HG02981 (cell line): Measurements from ENCODE around the gene ITGB3.

ENCODE experiments used
- ATAC-seq: cut with Tn5 transposase; IDR thresholded peaks from one replicate; pipeline ENCODE4 v1.9.1; 2021; ENCODE audit warnings: mild to moderate bottlenecking, moderate library complexity; ENCODE audit not compliant: unreplicated experiment

ITGB3 gene

DNA sequence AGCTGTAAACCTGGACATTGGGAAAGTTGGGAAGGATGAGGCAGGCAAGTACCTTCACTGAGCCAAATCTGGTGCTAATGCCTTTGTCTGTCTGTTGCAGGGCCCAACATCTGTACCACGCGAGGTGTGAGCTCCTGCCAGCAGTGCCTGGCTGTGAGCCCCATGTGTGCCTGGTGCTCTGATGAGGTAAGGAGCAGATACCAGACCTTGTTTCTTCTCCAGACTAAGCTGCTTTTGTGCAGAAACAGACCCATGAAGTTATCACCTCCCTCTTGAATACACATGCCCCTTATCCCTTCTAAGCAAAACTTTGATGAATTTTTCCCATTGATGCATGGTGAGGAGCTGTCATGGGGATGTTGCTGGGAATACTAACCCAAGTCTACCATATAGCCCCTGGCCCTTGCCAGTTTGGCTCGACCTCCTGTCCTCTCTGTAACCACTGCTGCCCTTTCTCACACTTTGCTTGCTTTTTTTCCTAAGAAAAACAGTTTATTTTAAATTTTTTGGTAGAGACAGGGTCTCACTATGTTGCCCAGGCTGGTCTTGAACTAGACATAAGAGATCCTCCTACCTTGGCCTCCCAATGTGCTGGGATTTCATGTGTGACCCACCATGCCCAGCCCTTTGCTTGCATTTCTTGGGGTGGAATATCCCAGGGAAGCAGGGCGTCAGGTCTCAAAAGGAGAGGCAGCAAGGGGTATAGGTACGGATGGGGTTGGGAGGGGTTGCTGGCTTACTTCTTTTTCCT is 20.9 kb downstream of the ITGB3 start:
- ATAC-seq: no peak

DNA sequence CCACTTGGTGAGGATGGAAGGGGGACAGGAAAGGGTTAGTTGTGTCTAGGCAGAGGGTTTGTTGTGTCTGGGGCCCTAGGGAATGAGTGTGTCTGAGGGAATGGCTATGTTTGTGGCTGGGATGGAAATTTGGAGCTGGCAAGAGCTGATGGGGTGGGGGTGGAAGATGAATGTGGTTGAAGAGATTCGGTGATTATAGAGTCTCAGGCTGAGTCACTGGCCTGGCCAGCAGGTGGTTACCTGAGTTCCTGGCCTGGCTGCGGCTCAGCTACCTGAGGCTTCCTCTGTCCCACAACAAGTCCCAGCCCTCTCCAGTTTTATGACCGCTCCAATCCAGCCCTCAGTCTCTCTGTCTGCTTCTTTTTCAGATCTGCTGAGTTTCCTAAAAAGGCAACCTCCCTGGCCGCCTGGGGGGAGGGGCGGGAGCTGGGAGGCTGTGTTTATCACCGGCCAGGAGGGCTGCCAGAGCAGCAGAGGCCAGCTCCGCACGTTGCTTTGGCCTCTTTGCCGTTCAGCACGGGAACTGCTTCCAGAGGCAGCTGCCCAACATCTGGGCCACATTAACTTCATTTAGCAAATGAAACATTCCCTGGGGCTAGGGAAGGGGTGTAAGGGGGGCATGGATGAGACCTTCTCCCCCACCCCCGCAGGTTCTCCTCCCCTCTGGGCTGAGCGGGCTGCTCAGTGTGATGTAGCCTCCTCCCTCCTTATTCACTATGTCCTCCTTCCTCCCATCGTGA is 21.8 kb downstream of the ITGB3 start:
- no peak for ATAC-seq

DNA sequence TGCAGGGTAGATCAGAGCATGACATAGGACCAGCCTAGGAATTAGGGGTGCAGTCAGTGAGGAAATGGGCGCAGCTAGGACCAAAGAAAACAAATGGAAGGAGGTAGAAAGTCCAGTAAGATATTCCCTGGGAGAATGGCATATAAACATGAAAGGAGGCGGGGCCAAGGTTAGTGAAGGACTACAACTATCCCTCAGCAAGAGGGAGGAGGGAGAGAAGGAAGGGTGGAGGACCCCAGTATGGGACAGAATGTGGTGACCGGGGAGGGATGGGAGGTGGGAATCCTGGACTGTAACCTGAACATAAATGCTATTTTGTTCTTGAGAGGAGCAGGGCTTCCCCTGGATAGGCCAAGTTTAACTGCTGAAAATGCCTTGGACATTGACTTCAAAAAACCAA is 22.8 kb downstream of the ITGB3 start:
- no peak for ATAC-seq

DNA sequence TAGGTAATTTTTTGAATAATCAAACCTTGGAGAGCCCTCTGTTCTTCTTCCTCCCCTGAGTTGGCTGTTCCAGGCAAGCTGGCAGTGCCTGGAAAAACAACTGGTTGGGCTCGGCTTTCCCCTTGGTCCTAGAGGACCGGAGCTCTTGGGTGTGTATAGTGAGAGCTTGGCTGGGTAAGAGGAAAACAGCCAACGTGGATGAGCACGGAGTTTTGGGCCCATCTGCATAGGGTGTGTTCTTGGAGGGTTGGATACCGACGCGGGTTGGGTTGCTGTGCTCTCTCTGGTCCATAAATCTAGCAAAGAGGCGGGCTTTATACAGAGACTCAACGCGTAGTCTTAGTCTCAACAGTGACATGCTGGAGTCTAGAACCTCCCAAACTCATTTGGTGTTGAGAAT is 23.2 kb downstream of the ITGB3 start:
- no peak for ATAC-seq

DNA sequence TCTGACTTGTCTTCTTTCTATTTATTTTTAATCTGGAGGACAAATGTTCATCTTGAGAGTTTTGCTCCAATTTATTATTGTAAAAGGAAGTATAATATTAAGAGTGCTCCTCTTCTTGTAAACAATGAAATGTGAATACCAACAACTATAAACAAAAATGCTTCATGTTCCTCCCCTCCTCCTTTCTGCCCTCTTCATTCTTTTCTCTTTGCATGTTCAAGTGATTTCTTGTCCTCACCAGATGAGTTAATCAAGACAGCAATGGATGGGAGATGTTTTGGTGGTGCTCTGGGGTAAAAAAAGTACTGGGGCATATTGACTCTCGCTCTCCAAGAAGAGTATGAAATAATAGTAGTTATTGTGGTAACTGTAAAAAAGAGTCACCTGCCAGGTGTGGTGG is 24.3 kb downstream of the ITGB3 start:
- no peak for ATAC-seq

DNA sequence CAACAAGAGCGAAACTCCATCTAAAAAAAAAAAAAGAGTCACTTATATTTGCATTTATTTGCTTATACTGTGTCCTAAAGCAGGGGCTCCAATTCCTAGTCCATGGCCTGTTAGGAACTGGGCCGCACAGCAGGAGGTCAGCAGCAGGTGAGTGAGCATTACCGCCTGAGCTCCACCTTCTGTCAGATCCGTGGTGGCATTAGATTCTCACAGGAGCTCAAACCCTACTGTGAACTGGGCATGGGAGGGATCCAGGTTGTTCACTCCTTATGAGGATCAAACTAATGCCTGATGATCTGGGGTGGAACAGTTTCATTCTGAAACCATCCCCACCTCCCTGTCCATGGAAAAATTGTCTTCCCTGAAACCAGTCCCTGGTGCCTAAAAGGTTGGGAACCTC is 24.9 kb downstream of the ITGB3 start:
- no peak for ATAC-seq

DNA sequence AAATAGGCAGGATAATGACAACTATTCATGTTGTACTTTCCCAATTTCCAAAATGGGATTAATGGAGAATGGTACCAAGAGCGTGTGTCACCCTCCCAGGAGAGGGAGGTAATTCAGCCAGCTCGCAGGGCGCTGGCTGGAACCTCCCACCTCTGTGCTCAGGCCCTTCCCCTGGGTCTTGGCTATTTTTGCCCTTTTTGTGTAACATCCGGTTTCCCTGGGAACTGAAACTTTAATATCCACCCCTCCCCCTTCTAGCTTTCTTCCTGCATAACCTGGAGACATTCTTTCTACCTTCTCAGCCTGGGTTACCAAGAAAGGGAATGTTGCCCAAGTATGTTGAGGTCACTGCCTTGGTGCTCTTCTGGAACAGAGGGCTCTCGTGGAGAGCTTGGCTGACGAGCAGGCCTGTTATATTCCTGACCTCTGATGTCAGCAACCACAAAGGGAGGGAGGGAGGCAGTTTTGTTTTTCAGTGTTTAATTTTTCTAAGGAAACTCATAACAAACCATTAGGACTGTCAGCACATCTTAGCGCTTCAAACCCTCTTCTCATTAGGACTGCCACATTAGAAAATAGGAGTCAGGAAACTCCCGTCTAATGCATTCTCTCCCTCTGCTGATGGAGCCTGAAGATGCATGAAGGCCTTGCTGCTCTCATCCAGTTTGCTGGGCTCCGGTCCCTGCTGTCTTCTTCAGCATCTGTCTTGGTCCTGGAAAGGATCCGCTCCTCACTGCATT is 25.6 kb downstream of the ITGB3 start:
- peak; percentile 63 for ATAC-seq

DNA sequence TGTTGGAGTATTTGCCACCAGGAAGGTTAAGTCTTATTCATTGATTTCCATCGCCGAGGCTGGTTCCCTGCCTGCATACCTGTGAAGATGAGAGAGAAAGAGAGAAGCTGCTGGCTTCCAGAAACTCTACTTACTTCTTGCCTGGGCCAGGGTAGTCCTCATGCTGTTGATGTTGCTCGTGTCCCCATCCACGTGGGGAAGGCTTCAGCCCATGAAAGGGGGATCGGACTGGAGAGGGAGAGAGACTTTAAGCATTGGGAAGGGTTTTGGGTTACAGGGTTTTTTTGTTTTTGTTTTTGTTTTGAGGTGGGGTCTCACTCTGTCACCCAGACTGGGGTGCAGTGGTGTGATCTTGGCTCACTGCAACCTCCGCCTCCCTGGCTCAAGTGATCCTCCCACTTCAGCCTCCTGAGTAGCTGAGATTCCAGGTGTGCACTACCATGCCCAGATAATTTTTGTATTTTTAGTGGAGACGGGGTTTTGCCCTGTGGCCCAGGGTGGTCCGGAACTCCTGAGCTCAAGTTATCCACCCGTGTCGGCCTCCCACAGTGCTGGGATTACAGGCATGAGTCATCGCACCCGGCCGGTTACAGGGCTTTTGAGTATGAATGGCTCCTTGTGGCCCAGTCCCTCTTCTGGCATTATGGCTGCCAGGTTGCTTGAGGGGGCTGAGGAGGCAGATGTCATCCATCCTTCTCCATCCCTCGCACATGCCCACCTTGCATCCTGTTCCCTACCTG is 26.6 kb downstream of the ITGB3 start:
- no peak for ATAC-seq

DNA sequence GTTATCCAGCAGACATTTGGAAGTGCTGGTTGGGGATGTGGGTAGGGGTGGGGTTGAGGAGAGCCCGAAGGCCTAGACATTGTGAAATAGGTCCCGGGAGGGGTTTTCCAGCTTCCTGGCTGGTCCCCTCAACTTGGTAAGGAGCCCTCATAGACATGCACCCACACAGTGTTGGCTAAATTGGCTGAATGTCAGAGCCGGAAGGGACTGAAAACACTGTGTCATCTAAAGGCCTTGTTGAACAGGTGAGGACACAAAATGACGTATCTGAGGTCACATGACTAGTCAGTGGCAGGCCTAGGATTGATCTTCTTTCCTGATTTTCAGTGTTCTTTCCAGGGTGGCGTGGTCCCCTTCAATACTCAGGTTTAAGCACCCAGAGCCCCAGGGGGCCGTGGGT is 27.6 kb downstream of the ITGB3 start:
- no peak for ATAC-seq

DNA sequence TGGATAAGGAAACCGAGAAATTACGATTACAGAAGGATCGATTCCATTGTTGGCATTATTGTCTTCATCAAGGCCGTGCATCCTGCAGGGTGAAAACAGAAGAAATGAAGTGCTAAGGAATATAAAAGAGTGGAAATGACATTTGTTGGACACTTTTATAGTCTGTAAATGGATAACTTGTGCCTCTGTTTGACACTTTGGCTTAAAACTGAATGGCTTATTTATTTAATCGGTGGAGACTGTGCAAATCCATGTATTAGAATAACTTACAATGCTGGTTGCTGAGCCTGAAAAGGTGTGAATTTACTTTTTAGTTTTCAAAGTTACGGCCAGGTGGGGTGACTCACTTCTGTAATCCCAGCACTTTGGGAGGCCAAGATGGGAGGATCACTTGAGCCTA is 31.4 kb downstream of the ITGB3 start:
- no peak for ATAC-seq

DNA sequence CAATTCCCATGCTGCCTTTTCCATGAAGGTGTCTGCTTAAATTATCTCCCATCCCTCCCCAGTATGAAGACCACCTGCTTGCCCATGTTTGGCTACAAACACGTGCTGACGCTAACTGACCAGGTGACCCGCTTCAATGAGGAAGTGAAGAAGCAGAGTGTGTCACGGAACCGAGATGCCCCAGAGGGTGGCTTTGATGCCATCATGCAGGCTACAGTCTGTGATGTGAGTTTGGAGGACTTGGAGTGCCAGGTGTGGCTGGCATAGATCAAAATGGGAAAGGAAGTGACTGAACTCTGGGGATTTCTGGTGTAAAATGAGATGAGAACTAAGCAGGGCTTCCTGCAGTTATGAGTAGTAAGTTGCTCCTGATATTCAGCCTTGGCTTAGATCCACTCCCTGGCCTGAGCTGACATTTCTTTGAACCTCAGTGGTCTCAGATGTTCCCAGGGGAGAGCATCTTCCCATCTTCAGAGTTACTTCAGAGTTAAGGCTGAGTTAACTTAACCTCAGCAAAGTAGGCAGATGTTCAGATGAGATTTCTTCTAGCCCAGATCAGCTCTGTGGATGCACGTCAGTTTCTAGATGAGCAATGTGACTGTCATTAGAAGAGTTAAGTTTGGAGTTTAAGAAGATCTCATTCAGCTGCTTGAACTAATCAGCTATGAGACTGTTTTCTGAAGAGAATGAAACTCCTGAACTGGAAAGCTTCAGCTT is 32.7 kb downstream of the ITGB3 start:
- ATAC-seq: peak; percentile 64

DNA sequence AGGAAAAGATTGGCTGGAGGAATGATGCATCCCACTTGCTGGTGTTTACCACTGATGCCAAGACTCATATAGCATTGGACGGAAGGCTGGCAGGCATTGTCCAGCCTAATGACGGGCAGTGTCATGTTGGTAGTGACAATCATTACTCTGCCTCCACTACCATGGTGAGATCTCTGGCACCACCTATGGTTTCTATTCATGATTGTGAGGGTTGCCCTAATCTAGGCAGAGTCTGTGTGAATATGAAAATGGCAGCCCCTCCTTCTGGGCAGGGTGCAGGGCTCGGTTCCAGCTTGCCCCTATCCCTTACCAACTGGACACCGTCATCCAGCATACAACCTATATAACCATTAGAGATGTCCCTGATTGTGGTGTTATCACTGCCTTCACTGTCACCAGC is 33.4 kb downstream of the ITGB3 start:
- ATAC-seq: no peak

DNA sequence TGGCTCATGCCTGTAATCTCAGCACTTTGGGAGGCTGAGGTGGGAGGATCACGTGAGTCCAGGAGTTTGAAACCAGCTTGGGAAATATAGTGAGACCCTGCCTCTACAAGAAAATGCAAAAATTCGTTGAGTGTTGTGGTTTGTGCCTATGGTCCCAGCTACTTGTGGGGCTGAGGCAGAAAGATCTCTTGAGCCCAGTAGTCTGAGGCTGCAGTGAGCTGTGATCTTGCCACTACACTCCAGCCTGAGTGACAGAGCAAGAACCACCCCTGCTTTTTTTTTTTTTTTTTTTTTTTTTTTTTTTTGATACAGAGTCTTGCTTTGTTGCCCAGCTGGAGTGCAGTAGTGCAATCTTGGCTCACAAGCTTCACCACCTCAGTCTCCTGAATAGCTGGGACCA is 34.0 kb downstream of the ITGB3 start:
- ATAC-seq: no peak

DNA sequence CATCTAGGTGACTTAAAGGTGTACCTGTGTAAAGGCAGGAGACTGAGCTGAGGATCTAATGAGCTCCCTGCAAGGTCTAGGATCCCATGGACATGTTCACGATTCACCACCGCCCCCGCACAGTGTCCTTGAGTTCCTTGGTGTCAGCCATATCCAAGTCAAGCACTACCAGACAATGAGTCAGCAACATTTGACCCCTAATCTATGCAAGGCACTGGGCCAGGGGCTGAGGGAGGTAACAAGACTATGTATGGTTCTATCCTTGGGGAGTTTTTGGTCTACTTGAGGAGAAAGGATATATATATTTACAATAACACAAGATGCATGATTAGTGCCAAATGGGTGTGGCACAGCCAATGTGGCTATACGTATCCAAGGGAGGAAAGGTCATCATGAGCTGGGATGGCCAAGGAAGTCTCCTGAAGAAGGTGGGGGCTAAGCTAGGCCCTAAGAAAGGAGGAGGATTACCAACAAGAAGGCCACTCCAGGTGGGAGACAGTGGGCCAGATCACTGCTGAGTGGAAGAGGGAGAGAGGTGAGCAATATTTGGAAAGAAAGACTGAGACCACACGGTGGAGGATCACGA is 35.0 kb downstream of the ITGB3 start:
- ATAC-seq: no peak

DNA sequence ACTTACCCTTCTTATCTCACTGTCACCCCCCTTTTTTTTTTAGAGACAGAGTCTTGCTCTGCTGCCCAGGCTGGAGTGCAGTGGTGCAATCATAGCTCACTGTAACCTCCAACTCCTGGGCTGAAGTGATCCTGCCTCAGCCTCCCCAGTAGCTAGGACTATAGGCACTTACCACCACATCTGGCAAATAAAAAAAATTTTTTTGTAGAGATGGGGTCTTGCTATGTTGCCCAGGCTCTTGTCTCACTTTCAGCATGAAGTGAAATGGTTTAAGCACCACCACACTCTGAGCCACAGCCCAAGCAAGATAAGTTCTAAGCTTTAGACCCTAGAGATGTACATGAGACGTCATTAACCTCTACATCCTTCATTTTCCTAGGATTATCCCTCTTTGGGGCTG is 35.7 kb downstream of the ITGB3 start:
- ATAC-seq: no peak

DNA sequence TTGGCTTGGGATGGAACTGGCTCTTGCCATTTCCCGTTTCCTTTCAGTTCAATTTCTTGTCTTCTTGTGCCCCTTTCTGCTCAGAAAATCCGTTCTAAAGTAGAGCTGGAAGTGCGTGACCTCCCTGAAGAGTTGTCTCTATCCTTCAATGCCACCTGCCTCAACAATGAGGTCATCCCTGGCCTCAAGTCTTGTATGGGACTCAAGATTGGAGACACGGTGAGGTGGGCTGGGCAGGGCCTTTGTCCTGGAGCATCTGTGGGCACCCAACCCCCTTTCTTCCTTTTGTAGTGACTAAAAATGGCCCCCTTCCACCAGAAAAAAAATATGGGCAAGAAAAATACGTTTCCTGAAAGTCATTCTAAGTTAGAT is 37.2 kb downstream of the ITGB3 start:
- ATAC-seq: no peak

DNA sequence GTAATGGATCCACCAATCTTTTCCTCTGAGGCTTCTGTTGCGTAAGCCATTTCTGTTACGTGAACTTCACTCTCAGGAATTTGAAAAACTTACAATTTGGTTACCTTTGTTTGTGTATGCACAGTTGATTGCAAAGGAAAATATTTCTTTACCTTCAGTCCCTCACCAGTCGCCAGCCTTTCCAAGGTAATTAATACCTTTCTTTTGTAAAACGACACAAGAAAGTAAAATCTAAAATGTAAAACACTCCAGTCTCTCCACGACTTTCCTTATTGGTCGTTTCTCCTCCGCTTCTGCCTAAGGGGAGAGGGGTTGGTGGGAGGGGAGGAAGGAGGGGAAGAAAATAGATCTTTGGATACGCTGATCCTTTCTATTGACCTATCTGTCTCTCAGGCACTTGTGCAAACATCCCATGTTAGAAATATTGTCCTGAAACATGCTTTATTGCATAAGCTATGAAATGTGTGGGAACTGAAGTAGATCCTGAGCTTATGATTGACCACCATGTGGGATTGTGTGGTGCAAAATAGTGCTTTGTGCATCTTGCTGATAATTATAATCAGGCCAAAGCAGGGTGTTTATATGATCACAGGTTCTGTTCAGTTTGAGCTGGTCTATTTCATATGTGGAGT is 37.7 kb downstream of the ITGB3 start:
- no peak for ATAC-seq

DNA sequence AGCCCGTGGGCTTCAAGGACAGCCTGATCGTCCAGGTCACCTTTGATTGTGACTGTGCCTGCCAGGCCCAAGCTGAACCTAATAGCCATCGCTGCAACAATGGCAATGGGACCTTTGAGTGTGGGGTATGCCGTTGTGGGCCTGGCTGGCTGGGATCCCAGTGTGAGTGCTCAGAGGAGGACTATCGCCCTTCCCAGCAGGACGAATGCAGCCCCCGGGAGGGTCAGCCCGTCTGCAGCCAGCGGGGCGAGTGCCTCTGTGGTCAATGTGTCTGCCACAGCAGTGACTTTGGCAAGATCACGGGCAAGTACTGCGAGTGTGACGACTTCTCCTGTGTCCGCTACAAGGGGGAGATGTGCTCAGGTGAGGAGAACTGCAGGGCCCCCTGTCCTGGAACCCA is 38.6 kb downstream of the ITGB3 start:
- no peak for ATAC-seq

DNA sequence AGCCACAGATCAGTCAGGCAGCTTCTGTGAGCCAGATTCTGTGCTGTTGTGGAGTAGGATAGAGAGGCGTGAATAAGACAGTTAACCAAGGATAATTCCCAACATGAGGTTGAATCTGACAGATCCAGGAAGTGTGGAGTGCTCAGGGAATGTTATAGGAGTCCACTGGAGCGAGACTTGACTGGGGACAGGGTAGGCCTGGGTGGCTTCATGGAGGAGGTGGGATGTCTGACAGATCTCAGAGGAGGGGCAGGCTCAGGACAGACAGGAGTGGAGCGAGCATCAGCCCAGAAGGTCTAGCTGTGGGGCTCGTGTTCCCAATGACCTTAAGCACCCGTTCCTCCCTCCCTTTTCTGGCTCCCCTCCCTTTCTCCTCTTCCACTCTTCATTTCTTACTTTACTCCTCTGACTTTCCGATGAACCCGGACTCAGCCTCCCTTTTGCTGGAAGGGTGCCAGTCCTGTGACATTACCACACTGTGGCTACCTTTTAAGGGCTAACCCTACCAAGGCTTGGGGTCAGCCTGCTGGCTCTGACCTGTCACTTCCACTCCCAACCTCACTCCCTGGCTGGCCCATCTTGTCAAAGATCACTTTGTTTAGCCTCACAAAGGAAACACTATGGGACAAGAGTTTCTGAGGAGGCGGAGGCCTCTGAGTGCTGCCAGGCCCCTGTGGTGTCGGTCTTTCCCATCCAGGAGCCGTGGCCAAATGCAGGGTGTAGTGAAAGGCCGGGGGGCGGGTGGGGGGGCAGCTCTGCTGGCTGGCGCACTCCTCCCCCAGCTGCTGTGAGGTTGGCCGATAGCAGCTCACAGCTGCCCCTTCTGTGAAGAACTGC is 41.6 kb downstream of the ITGB3 start:
- ATAC-seq: no peak
